ENCODE results near the gene AMMECR1. TPM values are rescaled to one million over a fixed set of nuclear protein-coding genes. Genes with fewer than 3 reads are reported as not detected.
"Not testable (repeated sequence)": the region's sequence is repeated elsewhere in the genome, so short reads cannot be mapped to it uniquely, and the experiment has no call there.

The AMMECR1 gene
- total and polyA plus RNA-seq, 2 of the 8 experiments (the other 6 are each of a cell fraction or from before 2014, with no cell fraction given), result 10.2 to 21.2 TPM

DNA sequence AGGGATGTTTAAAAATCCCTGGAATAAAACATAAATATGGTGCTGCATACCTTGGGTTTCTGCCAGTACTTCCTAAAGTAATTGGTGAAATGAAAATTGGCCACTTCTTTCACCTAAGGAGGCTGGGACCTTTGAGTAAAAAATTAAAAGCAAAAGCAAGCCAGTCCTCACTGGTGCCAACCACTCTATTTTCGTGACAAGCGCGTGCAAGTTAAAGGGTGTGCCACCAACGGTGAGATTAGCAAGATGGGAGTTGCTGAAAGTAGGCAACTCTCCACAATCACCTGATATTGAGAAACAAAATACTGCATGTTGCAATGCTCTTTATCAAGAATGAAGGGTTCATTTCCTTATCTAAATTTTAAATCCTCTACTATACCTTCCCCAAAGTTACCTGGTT lies 21.1 kb upstream of the AMMECR1 start:
- no peaks in the 10 kb centered on the region for H3K4me1 ChIP-seq (replicated peaks in 1 of 4; ENCODE audit: control insufficient read depth in 3 of 4, insufficient read depth in 4 of 4, low read length in 3 of 4)
- H2AK5ac ChIP-seq (ENCODE audit: low read depth, low read length), result no peak overlapping the region
- FAIRE-seq (no peak), DNase-seq (ENCODE audit: low read depth in 1 of 2, low spot score in 2 of 2) (no peak)
- no peak overlapping the region for H4K5ac ChIP-seq (ENCODE audit: insufficient read length, low read depth, low read length)
- no peak overlapping the region for H4K91ac ChIP-seq (replicated peaks; ENCODE audit: insufficient read length, low read length)
- no peak overlapping the region for H3K56ac ChIP-seq (replicated peaks; ENCODE audit: insufficient read length, low read depth, low read length)
- H3K23ac ChIP-seq (ENCODE audit: insufficient read length), result no peak overlapping the region
- no peak overlapping the region for H3K14ac ChIP-seq (ENCODE audit: insufficient read length)
- H3K18ac ChIP-seq (ENCODE audit: extremely low read depth, low read length), result no peak overlapping the region
- H3K4me2 ChIP-seq (ENCODE audit: insufficient read depth in 1 of 2, low read depth in 2 of 2, low read length in 2 of 2), result no peak overlapping the region
- no peaks in the 10 kb centered on the region for H4K20me1 ChIP-seq (replicated peaks in 1 of 2; ENCODE audit: control insufficient read depth in 1 of 2, insufficient read depth in 2 of 2, low read length in 2 of 2)
- H3K4ac ChIP-seq (replicated peaks; ENCODE audit: insufficient read length, low read depth, low read length), result no peak overlapping the region
- H3K27ac ChIP-seq (ENCODE audit: low read depth, low read length), result no peak overlapping the region
- POLR2A ChIA-PET (ENCODE audit: partially characterized antibody), result no interaction called here
- H2BK15ac ChIP-seq (ENCODE audit: low read length), result no peak overlapping the region
- no peaks in the 10 kb centered on the region for H3K36me3 ChIP-seq (ENCODE audit: control insufficient read depth in 2 of 4, insufficient read depth in 4 of 4, low read length in 3 of 4)
- H2BK5ac ChIP-seq (ENCODE audit: low read depth, low read length), result no peak overlapping the region
- no peak overlapping the region for H3K4me3 ChIP-seq (ENCODE audit: extremely low read depth in 1 of 4, insufficient read depth in 2 of 4, low read depth in 3 of 4, low read length in 4 of 4)
- H3K27me3 ChIP-seq (replicated peaks in 1 of 4; ENCODE audit: control insufficient read depth in 3 of 4, extremely low read depth in 1 of 4, insufficient read depth in 3 of 4, low read length in 3 of 4), result no peaks in the 10 kb centered on the region
- H3K23me2 ChIP-seq (ENCODE audit: low read depth, low read length), result no peaks in the 10 kb centered on the region
- H3K79me1 ChIP-seq (ENCODE audit: low read depth, low read length), result no peaks in the 10 kb centered on the region
- no peak overlapping the region for H2AFZ ChIP-seq (ENCODE audit: low read length)
- H4K8ac ChIP-seq (ENCODE audit: extremely low read depth, insufficient read depth, low read length), result no peak overlapping the region
- H3K9me3 ChIP-seq (ENCODE audit: insufficient read depth in 2 of 2, low read depth in 1 of 2, low read length in 1 of 2), result no peaks in the 10 kb centered on the region
- 100% methylated on average over 1 of the region's 4 CpGs; no CpG with 5 or more reads in 1 of the 2 experiments for WGBS, 2 experiments (ENCODE audit: extremely low coverage in 1 of 2, insufficient coverage in 1 of 2, insufficient read length in 1 of 2, insufficient replicate concordance in 2 of 2, low coverage in 1 of 2, low lambda C conversion rate in 2 of 2, missing lambda C conversion rate in 1 of 2)
- CTCF ChIA-PET (ENCODE audit: partially characterized antibody), result interaction anchor here (0.8 kb wide), 1 partner anchor 173 kb away, joined by 3 read pairs; no protein-coding TSS in a partner anchor
- no peak overlapping the region for H3K9ac ChIP-seq (replicated peaks in 1 of 4; ENCODE audit: extremely low read depth in 1 of 4, low read depth in 3 of 4, low read length in 3 of 4)
- no peak overlapping the region for H2BK120ac ChIP-seq (replicated peaks; ENCODE audit: low read depth, low read length)
- H3K79me2 ChIP-seq (ENCODE audit: control insufficient read depth in 1 of 2, insufficient read depth in 2 of 2, low read length in 2 of 2), result no peaks in the 10 kb centered on the region
- TF ChIP-seq TAF7 (optimal IDR thresholded peaks at IDR 0.05; ENCODE audit: borderline replicate concordance, low read depth, low read length) (no peak), MAFK (IDR thresholded peaks at IDR 0.05; ENCODE audit: low read depth, low read length) (no peak)
- H2BK12ac ChIP-seq (ENCODE audit: low read depth, low read length), result no peak overlapping the region
- H2BK20ac ChIP-seq (ENCODE audit: low read length), result no peak overlapping the region

DNA sequence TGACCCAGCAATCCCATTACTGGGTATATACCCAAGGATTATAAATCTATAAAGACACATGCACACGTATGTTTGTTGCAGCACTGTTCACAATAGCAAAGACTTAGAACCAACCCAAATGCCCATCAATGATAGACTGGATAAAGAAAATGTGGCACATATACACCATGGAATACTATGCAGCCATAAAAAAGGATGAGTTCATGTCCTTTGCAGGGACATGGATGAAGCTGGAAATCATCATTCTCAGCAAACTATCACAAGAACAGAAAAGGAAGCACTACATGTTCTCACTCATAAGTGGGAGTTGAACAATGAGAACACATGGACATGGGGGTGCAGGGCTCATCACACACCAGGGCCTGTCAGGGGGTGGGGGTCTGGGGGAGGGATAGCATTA lies 15.6 kb upstream of the AMMECR1 start:
- H3K4me2 ChIP-seq (ENCODE audit: insufficient read depth in 1 of 2, low read depth in 2 of 2, low read length in 2 of 2); FAIRE-seq; H4K20me1 ChIP-seq (replicated peaks in 1 of 2; ENCODE audit: control insufficient read depth in 1 of 2, insufficient read depth in 2 of 2, low read length in 2 of 2); H2BK20ac ChIP-seq (ENCODE audit: low read length); H3K9ac ChIP-seq (replicated peaks in 1 of 4; ENCODE audit: extremely low read depth in 1 of 4, low read depth in 3 of 4, low read length in 3 of 4); H4K91ac ChIP-seq (replicated peaks; ENCODE audit: insufficient read length, low read length); H4K5ac ChIP-seq (ENCODE audit: insufficient read length, low read depth, low read length); H2BK12ac ChIP-seq (ENCODE audit: low read depth, low read length); H3K4me3 ChIP-seq (ENCODE audit: extremely low read depth in 1 of 4, insufficient read depth in 2 of 4, low read depth in 3 of 4, low read length in 4 of 4); H3K56ac ChIP-seq (replicated peaks; ENCODE audit: insufficient read length, low read depth, low read length); H2AK5ac ChIP-seq (ENCODE audit: low read depth, low read length); H4K8ac ChIP-seq (ENCODE audit: extremely low read depth, insufficient read depth, low read length); H3K14ac ChIP-seq (ENCODE audit: insufficient read length); H3K4me1 ChIP-seq (replicated peaks in 1 of 4; ENCODE audit: control insufficient read depth in 3 of 4, insufficient read depth in 4 of 4, low read length in 3 of 4); H3K18ac ChIP-seq (ENCODE audit: extremely low read depth, low read length); H3K79me2 ChIP-seq (ENCODE audit: control insufficient read depth in 1 of 2, insufficient read depth in 2 of 2, low read length in 2 of 2); H3K4ac ChIP-seq (replicated peaks; ENCODE audit: insufficient read length, low read depth, low read length); H3K79me1 ChIP-seq (ENCODE audit: low read depth, low read length); H3K27ac ChIP-seq (ENCODE audit: low read depth, low read length); H2AFZ ChIP-seq (ENCODE audit: low read length); H2BK15ac ChIP-seq (ENCODE audit: low read length); H2BK5ac ChIP-seq (ENCODE audit: low read depth, low read length); H3K23ac ChIP-seq (ENCODE audit: insufficient read length); DNase-seq (ENCODE audit: low read depth in 1 of 2, low spot score in 2 of 2); POLR2A ChIA-PET (ENCODE audit: partially characterized antibody); H3K27me3 ChIP-seq (replicated peaks in 1 of 4; ENCODE audit: control insufficient read depth in 3 of 4, extremely low read depth in 1 of 4, insufficient read depth in 3 of 4, low read length in 3 of 4); CTCF ChIA-PET (ENCODE audit: partially characterized antibody); H3K23me2 ChIP-seq (ENCODE audit: low read depth, low read length); H3K36me3 ChIP-seq (ENCODE audit: control insufficient read depth in 2 of 4, insufficient read depth in 4 of 4, low read length in 3 of 4); H3K9me3 ChIP-seq (ENCODE audit: insufficient read depth in 2 of 2, low read depth in 1 of 2, low read length in 1 of 2); H2BK120ac ChIP-seq (replicated peaks; ENCODE audit: low read depth, low read length): not testable (repeated sequence)
- 83% methylated on average over 1 of the region's 1 CpG; no CpG with 5 or more reads in 1 of the 2 experiments for whole genome bisulfite sequencing, 2 experiments (ENCODE audit: extremely low coverage in 1 of 2, insufficient coverage in 1 of 2, insufficient read length in 1 of 2, insufficient replicate concordance in 2 of 2, low coverage in 1 of 2, low lambda C conversion rate in 2 of 2, missing lambda C conversion rate in 1 of 2)
